Neutrophil (primary cell): ENCODE data around the gene PDPK1.
A peak's percentile ranks its signal among the peaks of the same experiment; 100 is the strongest.

Source experiments
- H3K27ac ChIP-seq: fragments of 200-600 bp; sonication (generic); 2 replicates; pipeline ENCODE4 v1.5.1; 2016; ENCODE audit warnings: mild to moderate bottlenecking, moderate library complexity
- H3K27me3 ChIP-seq: fragments of 200-600 bp; sonication (generic); 2 replicates; pipeline ENCODE4 v1.6.0; 2016; ENCODE audit warnings: mild to moderate bottlenecking
- H3K36me3 ChIP-seq: fragments of 200-600 bp; sonication (generic); 2 replicates; pipeline ENCODE4 v1.5.1; 2017
- H3K4me1 ChIP-seq, 2 experiments: fragments of 200-600 bp in 1 of 2; sonication (generic) in 1 of 2; 1 replicate in 1 of 2; 2 replicates in 1 of 2; pipeline versions ENCODE4 v1.5.1 to v1.6.1; 2013 to 2016; ENCODE audit warnings: low read depth in 1 of 2, low read length in 1 of 2, mild to moderate bottlenecking in 1 of 2, moderate library complexity in 1 of 2; ENCODE audit not compliant: control insufficient read depth in 1 of 2, insufficient read depth in 1 of 2
- H3K4me3 ChIP-seq, 2 experiments: fragments of 200-600 bp in 1 of 2; sonication (generic) in 1 of 2; 1 replicate in 1 of 2; 2 replicates in 1 of 2; pipeline ENCODE4 v1.5.1; 2013 to 2016; ENCODE audit warnings: low read depth in 1 of 2, low read length in 1 of 2, mild to moderate bottlenecking in 1 of 2, moderate library complexity in 1 of 2
- H3K9me3 ChIP-seq: fragments of 200-600 bp; sonication (generic); 2 replicates; pipeline ENCODE4 v1.5.1; 2016
- TF ChIP-seq, protein P1 (sequence below): fragments of 200-600 bp; sonication (generic); IDR thresholded peaks from 2 replicates; pipeline ENCODE4 v1.5.1; 2016; ENCODE audit warnings: antibody characterized with exemption

The PDPK1 gene

DNA sequence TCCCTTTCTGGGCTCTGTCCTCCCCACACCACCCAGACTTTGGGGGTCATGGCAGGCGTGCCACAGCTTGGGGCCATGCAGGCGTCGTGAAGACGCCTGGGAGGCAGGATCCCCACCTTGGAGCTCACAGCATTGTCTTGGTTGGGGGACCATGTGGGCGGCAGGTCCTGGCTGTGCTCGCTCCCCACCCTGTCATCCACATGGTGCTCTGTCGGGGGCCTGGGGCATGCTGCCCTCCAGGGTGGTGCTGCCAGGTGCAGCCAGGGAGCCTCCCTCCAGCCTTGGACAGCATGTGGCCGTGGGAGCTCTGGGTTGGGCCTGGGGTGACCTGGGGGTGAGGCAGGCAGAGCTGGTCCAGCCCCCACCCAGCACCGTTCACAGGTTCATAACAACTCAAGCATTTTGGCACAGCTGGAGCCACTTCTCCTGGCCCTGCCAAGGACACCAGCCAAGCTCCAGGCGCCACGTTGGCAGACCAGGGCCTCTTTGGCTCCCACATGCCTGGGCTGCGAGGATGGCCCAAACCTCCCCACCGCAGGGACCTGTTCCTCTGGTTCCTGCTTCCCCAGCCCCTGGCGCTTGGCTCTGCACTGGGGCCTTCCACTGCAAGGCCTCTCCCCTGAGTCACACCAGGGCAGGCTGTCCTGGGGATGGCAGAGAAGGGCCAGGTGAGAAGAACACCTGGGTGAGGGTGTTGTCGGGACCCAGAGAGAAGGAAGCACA, 39.1 kb upstream of the PDPK1 start:
- Histone ChIP-seq H3K9me3 (no peaks in the 10 kb centered on the region), H3K4me1 (peaks cover 30 to 35% of the 10 kb centered on the region in 2 experiments), H3K4me3 (no peak overlapping the region), H3K27me3 (no peaks in the 10 kb centered on the region), H3K36me3 (peaks cover 16% of the 10 kb centered on the region), H3K27ac (no peak overlapping the region)
- TF ChIP-seq, protein P1, sequence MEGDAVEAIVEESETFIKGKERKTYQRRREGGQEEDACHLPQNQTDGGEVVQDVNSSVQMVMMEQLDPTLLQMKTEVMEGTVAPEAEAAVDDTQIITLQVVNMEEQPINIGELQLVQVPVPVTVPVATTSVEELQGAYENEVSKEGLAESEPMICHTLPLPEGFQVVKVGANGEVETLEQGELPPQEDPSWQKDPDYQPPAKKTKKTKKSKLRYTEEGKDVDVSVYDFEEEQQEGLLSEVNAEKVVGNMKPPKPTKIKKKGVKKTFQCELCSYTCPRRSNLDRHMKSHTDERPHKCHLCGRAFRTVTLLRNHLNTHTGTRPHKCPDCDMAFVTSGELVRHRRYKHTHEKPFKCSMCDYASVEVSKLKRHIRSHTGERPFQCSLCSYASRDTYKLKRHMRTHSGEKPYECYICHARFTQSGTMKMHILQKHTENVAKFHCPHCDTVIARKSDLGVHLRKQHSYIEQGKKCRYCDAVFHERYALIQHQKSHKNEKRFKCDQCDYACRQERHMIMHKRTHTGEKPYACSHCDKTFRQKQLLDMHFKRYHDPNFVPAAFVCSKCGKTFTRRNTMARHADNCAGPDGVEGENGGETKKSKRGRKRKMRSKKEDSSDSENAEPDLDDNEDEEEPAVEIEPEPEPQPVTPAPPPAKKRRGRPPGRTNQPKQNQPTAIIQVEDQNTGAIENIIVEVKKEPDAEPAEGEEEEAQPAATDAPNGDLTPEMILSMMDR = no peak

DNA sequence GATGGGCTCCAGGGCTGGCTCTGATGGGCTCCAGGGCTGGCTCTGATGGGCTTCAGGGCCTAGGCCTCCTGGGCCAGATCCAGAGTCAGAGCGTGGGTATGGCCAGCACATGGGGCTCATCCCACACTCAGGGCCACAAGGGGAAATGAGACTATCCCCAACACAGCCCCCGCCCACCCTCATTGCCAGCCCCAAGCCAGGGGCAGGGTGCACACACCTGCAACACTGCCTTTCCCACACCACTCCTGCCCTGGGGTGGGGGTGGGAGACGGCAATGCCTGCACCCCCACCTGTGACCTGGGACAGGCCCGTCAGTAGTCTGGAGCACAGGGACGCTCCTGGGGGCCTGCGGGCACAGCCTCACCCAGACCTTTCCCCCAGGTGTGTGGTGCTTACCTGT, 38.4 kb upstream of the PDPK1 start:
- H3K9me3 ChIP-seq = no peaks in the 10 kb centered on the region
- H3K27me3 ChIP-seq = no peaks in the 10 kb centered on the region
- H3K4me1 ChIP-seq = peaks cover 24 to 29% of the 10 kb centered on the region in 2 experiments
- TF ChIP-seq, protein P1 = no peak
- no peak overlapping the region for H3K4me3 ChIP-seq
- no peak overlapping the region for H3K27ac ChIP-seq
- H3K36me3 ChIP-seq = peaks cover 16% of the 10 kb centered on the region

DNA sequence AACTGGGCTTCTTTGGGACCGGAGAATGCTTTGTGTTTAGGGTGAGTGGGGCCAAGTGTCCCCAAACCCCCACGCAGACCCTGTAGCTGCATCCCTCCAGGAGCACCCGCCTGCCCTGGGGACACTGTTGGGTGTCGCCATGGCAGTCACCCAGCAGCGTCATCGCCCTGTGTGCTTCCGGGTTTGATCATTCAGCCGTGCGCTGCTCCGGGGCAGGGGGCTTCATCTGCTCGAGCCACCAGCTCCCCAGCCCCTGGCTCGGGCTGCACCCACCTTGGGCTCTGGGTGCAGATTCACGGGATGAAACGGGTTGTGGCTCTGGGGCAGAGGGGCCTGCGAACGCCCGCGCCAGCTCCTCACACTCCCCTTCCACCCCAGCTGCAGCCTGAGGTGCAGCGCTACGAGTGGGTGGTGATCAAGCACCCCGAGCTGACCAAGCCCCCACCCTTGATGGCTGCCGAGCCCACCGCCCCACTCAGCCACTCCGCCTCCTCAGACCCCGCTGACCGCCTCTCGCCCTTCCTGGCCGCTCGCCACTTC, 37.9 kb upstream of the PDPK1 start:
- peaks cover 16% of the 10 kb centered on the region for H3K36me3 ChIP-seq
- peaks cover 21 to 26% of the 10 kb centered on the region in 2 experiments for H3K4me1 ChIP-seq

DNA sequence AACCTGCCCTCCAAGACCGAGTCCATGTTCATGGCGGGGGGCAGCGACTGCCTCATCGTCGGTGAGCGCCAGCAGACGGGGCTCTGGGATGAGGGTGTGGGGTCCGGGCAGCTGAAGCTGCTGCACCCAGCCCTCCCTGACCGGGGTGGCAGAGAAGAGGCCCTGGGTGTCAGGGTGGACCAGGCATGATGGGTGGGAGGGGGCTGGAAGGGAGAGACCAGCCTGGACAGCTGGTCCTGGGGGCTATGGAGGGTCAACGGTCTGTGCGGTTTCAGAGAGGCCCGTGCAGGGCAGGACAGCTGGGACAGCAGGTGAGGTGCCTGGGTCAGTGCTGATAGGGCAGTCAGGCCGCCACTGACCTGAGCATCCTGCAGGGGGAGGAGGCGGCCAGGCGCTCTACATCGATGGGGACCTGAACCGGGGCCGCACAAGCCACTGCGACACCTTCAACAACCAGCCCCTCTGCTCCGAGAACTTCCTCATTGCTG, 37.3 kb upstream of the PDPK1 start:
- no peak overlapping the region for H3K27ac ChIP-seq
- TF ChIP-seq, protein P1 = no peak
- no peaks in the 10 kb centered on the region for H3K27me3 ChIP-seq
- H3K4me1 ChIP-seq = peaks cover 21 to 26% of the 10 kb centered on the region in 2 experiments
- H3K9me3 ChIP-seq = no peaks in the 10 kb centered on the region
- H3K36me3 ChIP-seq = peaks cover 16% of the 10 kb centered on the region
- no peak overlapping the region for H3K4me3 ChIP-seq

More for the DNA sequence above, 37.9 kb upstream of the PDPK1 start:
- TF ChIP-seq, protein P1 = no peak
- H3K27me3 ChIP-seq = no peaks in the 10 kb centered on the region
- no peak overlapping the region for H3K4me3 ChIP-seq
- H3K27ac ChIP-seq = no peak overlapping the region
- H3K9me3 ChIP-seq = no peaks in the 10 kb centered on the region

DNA sequence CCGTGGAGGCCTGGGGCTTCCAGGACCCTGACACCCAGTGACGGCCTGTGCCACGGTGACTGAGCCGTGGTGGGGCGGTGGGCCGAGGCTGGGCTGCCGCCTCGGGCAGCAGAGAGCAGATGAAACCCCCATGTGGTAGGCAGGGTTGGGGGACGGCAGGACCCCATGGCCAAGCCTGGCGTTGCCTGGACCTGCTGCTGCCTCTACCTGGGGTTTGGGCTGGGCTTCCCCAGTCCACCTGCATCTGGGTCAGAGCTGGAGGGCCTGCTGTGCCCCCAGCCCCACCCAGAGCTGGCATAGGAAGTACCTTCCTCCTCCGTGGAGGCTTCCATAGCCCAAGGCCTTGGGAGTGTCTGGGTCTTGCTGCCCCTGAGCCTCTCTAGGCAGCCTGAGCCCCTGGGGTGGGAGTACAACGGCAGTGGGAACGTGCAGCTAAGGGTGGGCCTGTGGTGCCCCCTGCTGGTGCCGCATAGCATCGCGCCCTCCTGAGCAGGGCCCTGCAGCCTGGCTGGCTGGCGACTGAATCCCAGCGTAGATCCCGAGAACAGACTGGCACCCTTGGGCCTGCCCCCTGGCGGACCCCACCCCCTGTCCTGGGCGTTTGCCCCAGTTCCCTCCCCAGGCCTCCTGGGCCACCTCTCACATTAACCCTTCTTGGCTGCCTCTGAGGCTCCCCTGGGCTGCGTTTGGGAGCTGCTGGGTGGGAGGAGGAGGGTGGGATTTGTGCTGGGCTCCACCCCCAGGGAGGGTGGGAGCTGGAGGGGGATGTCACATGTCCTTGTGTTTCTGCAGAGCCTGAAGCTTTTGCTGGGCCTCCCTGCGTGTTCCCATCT, 36.7 kb upstream of the PDPK1 start:
- Histone ChIP-seq H3K9me3 (no peaks in the 10 kb centered on the region), H3K27me3 (no peaks in the 10 kb centered on the region), H3K36me3 (peaks cover 16% of the 10 kb centered on the region), H3K4me3 (no peak overlapping the region), H3K4me1 (peaks cover 21 to 29% of the 10 kb centered on the region in 2 experiments), H3K27ac (peak overlapping the region; percentile 16)
- TF ChIP-seq, protein P1 = peak; percentile 96
